GM18505 (cell line): ENCODE measurements around the gene SLC44A5.

Experiments used
- ATAC-seq: cut with Tn5 transposase; IDR thresholded peaks from one replicate; pipeline ENCODE4 v1.9.1; 2021; ENCODE audit not compliant: unreplicated experiment
- POLR2A ChIP-seq: IDR thresholded peaks from 4 replicates; pipeline ENCODE4 v1.6.1; 2011; ENCODE audit warnings: borderline replicate concordance; ENCODE audit not compliant: insufficient read depth, insufficient read length; ENCODE audit errors: extremely low read depth

Gene SLC44A5

DNA sequence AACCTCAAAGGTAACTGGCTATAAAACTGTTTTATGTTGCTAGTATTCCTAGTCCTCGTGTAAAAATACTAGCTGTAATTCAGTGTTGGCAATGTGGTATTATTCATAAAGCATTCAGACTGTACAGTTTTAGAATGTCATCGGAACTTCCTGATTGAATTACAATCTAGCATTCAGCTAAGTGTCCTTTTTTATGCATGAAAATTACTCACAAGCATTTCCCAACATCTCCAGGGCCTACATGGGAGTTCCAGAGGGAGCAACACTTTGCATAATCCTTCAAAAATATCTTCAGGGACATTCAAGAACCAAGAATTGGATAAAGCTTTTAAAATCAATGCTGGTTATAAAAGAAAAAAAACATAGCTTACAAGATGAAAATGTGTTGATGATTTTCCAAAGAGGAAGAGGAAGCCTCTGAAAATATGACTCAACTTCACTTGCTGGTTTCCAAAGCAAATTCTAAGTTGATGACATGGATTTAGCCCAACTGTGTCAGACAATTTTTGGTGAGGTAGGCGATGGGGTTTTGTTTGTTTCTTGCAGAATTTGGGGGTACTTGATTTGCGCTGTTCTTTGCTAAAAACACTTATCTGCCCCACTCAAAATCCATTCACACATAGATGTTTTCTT is 137.8 kb downstream of the SLC44A5 start:
- no peak for ATAC-seq
- no peak for TF ChIP-seq POLR2A

DNA sequence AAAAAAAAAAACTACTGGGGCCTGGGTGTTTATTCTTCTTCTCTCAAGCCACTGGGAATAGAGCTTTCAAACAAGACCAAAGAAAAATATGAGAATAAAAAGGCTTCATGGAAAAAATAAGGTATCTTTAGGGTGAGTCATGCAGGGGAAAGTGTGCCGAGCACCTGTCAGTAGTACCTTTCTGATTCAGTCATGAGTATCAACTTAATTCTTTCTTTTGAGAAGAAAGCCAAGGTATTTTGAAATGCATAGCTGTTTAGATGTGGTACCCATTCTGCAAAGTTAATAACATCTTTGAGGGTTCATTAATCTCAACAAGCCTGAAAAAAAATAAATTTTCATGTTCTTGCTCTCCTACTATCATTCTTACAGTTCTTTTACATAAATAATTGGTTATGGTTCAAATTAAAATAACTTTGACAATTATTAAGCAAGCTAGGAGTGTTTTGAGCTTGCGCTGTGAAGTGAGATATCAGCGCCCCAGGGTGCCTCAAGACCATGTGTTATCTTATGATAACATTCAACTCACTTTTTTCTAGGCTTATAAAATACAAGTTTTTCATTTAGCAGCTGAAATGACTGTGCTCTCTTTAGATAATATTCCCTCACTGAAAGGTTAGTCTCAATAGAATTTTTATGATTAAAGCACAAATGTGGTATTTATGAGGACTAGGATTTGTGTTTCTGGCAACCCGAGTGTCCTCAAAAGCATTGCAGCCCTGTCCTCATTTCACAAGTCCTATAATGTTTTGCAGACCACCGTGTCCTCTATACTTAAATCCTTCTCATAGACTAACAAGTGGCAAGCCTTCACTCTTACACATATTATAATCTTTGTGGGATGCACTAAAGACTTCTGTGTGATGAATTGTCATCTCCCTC is 138.6 kb downstream of the SLC44A5 start:
- no peak for ATAC-seq
- TF ChIP-seq POLR2A: no peak

DNA sequence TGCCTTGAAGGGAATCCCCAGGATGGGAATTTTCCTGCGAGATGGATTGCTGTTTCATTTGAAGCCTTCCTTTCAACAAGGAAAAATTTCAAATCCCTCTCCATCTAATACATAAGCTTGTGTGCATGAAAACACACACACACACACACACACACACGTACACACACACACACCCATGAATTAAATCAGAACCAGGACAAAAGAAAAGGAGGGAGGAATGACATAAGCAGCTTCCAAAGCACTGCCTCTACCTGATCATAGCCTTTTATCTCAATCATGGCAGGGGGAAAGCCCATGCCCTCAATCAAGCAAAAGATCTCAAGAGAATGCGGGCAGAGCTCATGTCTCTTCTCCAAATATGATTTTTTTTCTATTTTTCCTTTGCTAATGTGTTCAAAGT is 139.7 kb downstream of the SLC44A5 start:
- no peak for TF ChIP-seq POLR2A
- ATAC-seq: no peak

DNA sequence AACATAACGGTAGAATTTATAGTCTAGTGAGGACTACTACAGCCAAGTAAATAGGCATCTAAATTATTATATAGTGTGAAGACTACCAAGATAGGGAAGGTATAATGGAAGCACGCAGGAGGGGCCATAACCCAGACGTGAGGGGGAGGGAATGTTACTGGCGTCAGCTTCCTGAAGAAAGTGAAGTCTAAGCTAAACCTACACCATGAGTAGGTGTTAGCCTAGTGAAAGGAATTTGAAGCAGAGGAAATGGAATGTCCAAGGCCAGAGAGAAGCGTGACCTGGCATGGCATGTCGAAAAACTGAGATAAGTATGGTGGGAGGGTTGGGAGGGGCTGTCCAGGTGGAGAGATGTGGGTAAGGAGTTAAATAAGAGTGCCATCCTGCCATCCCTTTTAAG is 140.5 kb downstream of the SLC44A5 start:
- no peak for TF ChIP-seq POLR2A
- ATAC-seq: no peak

DNA sequence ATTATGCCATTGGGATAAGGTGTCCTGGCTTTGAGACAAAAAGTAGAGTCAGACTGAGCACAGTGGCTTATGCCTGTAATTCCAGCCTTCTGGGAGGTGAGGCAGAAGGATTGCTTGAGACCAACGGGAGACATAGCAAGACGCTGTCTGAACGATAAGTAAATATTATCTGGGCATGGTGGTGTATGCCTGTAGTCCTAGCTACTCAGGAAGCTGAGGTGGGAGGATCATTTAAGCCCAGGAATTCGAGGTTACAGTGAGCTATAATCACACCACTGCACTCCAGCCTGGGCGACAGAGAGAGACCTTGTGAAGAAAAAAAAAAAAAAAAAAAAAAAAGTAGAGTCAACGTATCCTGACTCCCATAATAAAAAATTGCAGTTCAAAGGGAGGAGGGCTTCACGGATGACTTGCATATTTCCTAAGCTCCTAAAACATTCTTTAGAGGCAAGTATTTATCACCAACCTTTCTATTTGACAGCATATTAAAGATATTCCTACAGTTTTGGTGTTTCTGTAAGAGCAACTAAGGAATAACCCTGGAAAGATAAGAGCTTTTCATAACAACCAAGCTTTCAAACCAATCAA is 141.2 kb downstream of the SLC44A5 start:
- ATAC-seq: no peak
- no peak for TF ChIP-seq POLR2A

DNA sequence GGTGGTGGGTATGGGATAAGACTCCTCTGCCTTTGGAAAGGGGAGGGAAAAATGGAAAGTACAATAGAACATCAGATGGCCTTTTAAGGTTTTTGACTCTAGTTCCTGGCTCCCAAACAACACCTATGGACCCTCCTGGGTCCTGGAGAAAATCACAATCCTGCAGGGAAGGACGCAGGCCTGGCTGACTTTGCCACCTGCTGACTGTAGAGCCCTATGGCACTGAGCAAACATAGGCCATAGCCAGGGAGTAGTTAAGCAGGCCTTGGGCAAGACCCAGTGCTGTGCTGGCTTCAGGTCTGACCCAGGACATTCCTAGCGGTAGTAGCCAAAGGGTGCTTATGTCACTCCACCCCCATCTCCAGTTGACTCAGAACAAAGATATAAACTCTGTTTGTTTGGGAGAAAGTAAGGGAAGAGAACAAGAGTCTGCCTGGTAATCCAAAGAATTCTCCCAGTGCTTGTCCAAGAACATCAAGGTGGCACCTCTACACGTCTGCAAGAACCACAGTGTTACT is 149.0 kb downstream of the SLC44A5 start:
- no peak for TF ChIP-seq POLR2A
- ATAC-seq: no peak

DNA sequence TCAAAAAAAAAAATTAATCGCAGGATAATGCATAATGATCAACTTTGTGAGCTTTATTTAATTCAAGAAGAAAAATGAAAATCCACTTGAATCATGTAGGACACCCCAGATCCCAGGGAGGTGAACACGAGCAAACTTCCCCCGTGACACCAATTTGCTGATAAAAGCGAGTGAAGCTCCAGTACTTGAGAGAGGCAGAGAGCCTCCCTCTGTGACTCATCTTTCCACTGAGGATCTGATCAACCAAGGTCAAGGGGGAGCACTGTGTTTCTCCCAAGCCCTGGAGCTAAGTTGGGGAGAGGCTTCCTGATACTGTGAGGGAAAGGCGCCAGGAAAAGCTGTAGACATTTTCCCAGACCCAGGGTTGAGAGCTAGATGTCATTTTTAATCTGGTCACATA is 160.9 kb downstream of the SLC44A5 start:
- ATAC-seq: no peak
- no peak for TF ChIP-seq POLR2A

DNA sequence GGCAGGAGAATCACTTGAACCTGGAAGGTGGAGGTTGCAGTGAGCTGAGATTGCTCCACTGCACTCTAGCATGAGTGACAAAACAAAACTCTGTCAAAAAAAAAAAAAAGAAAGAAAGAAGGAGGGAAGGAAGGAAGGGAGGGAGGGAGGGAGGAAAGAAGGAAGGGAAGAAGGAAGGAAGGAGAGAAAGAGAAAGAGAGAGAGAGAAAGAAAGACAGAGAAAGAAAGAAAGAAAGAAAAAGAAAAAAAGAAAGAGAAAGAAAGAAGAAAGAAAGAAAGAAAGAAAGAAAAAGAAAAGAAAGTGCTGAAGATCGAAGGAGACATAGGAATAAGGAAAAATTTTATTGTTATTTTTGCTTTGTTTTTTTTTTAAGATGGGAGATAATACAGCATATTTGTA is 166.7 kb downstream of the SLC44A5 start:
- TF ChIP-seq POLR2A: no peak
- no peak for ATAC-seq

DNA sequence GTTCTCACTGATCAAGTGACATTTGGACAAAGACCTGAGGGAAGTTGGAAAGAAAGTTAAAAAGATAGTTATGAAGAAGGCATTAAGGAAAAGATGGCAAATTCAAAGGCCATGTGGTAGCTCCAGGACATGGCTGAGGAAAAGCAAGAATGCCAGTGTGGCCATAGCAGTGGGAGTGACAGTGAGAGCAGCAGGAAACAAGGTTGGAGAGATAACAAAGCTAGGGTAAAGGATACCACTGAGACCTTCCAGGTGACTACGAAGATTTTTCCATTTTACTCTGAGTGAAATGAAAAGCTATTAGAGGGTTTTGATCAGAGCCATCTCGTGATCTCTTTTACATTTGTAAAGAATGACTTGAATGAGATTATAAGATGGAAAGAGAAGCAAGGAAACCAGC is 170.6 kb downstream of the SLC44A5 start:
- ATAC-seq: no peak

DNA sequence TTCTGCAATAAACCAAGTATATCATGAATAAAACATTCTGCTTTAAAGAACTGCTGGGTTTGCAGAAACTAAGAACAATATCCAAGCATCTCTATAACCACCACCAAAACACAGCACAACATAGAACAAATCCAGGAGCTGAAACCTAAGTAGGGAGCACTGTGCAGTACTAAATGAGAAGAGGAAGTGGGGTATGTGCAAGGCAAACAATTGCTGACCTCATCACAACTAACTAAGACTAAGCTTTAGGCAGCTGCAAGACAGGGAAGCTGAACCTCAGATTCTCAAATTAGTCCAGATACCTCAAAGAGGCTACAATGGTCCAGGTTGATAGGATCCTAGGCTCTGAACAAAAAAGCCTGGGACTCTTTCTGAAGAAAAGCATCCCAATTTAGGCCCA is 172.6 kb downstream of the SLC44A5 start:
- no peak for ATAC-seq

More for the DNA sequence above, 170.6 kb downstream of the SLC44A5 start:
- TF ChIP-seq POLR2A: no peak

DNA sequence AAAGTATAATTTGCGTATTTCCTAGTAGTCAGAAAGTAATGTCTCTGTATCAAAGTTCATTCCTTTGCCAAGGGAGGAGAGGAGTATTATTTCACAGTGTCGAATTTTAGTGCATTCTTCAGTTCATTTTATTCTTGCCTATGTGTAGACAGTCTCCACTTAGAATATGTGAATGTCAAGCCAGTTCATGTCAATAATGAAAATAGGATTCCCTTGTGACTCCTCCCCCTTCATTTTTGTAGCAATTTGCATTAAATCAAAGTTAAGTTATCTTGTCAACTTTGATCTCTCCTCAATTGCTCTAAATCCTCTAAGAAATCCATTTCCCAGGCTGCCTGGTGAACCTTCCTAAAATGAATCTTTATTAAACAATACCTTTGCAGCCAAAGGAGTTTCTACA is 179.1 kb downstream of the SLC44A5 start:
- no peak for TF ChIP-seq POLR2A
- no peak for ATAC-seq

More for the DNA sequence above, 172.6 kb downstream of the SLC44A5 start:
- TF ChIP-seq POLR2A: no peak

DNA sequence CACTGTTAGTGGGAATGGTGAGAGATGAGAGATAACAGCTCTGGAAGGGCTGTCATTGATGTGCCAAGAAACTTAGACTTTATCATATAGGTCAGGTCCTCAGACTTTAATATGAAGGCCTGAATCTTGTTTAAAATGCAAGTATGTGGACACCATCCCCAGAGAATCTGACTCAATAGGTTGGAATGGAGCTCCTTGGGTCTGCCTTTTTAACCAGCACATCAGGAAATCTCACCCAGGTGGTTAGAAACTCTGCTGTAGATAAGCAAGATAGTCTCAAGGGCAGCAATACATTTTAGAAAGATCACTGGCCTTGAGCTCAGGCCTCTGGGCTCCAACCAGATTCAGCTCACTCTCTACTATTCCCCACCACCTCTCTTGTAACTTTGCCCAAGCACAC is 180.4 kb downstream of the SLC44A5 start:
- no peak for TF ChIP-seq POLR2A
- ATAC-seq: no peak

DNA sequence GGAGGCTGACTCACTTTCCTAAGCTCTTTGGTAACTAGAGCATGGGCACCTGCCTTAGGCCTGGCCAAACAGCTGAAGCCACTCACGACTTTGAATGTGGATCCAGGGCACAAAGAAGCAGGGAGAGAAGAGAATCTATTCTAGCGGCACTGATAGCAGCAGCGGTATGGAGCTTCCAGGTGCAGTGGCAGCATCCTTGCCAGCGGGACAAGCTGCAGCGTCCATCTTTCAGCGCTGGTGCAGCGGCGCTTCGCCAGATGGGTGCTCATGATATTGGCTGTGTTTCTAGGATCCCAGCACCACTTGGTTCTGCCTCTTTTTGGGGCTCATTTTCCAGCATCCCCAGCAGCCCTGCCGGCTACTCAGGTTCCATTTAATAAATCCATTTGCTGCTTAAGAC is 184.2 kb downstream of the SLC44A5 start:
- no peak for ATAC-seq
- TF ChIP-seq POLR2A: no peak

DNA sequence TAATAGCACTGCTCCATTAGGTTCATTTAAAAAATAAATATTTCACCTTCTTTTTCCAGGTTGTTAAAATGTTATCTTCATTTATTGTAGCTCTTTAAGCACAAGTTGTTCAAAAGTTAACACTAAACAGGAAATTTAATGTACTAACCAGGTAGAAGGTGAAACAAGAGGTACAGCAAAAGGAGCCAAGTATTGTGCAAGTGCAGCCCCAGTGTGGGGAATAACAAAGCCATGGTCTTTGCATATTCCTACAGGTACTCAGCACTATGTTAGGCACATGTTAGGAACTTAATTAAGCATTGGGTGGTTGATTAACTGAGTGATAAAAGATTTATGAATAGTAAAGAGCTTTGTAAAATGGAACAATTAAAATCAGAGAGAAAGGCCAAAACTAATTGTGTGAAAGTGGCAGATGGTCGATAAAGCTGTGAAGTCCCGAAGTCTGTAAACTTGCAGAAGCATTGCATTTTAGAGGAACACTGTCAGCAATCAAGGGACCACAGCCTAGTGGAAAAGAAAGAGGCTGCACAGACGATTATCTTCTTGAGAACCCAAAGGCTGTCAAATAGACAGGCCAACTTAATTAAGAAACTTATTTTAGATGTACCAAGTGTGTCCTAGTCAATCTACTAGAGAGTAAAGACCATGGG is 185.8 kb downstream of the SLC44A5 start:
- ATAC-seq: no peak
- no peak for TF ChIP-seq POLR2A

DNA sequence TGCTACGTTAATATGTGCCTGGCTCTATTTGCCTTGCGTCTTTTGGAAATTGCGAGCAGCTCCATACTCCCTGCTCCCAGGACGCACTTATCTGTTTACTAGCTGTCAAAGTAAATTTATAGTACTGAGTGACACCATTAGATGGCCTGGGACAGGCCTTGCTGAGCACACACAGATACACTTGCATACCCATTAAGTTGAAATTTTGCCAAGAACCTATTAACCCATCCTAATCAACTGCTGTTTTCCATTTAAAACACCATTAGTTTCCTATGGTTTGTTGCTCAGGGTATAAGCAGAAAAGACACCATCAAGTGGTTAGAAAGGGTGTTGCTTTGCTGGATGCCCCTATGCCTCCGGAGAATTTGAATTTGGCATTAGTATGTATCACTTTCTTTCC is 187.3 kb downstream of the SLC44A5 start:
- no peak for ATAC-seq
- no peak for TF ChIP-seq POLR2A
